ENCODE results near the gene CCNL1. TPM values are rescaled to one million over a fixed set of nuclear protein-coding genes. Genes with fewer than 3 reads are reported as not detected.

CCNL1 gene
- total and polyA plus RNA-seq, 2 of the 8 experiments (the other 6 are each of a cell fraction or from before 2014, with no cell fraction given) = 64.5 to 68.6 TPM

GRCh38 chr3:157170861-157171260 lies 10.9 kb upstream of the CCNL1 start:
- Histone ChIP-seq H3K4ac (replicated peaks; ENCODE audit: insufficient read length, low read depth, low read length) (no peak overlapping the region), H2AK5ac (ENCODE audit: low read depth, low read length) (no peak overlapping the region), H4K20me1 (replicated peaks in 1 of 2; ENCODE audit: control insufficient read depth in 1 of 2, insufficient read depth in 2 of 2, low read length in 2 of 2) (no peaks in the 10 kb centered on the region), H3K36me3 (ENCODE audit: control insufficient read depth in 2 of 4, insufficient read depth in 4 of 4, low read length in 3 of 4) (no peaks in the 10 kb centered on the region), H3K79me2 (ENCODE audit: control insufficient read depth in 1 of 2, insufficient read depth in 2 of 2, low read length in 2 of 2) (peaks cover 0 to 2% of the 10 kb centered on the region in 2 experiments; a peak in 1 of 4 replicates), H3K9ac (replicated peaks in 1 of 4; ENCODE audit: extremely low read depth in 1 of 4, low read depth in 3 of 4, low read length in 3 of 4) (no peak overlapping the region), H2BK20ac (ENCODE audit: low read length) (no peak overlapping the region), H3K4me1 (replicated peaks in 1 of 4; ENCODE audit: control insufficient read depth in 3 of 4, insufficient read depth in 4 of 4, low read length in 3 of 4) (peaks cover 0 to 3% (median 0%) of the 10 kb centered on the region in 4 experiments; a peak in 1 of 7 replicates), H2BK120ac (replicated peaks; ENCODE audit: low read depth, low read length) (no peak overlapping the region), H2BK5ac (ENCODE audit: low read depth, low read length) (no peak overlapping the region), H3K18ac (ENCODE audit: extremely low read depth, low read length) (no peak overlapping the region), H2AFZ (ENCODE audit: low read length) (no peak overlapping the region), H3K9me3 (ENCODE audit: insufficient read depth in 2 of 2, low read depth in 1 of 2, low read length in 1 of 2) (no peaks in the 10 kb centered on the region), H4K91ac (replicated peaks; ENCODE audit: insufficient read length, low read length) (no peak overlapping the region), H2BK15ac (ENCODE audit: low read length) (no peak overlapping the region), H3K56ac (replicated peaks; ENCODE audit: insufficient read length, low read depth, low read length) (no peak overlapping the region), H3K4me2 (ENCODE audit: insufficient read depth in 1 of 2, low read depth in 2 of 2, low read length in 2 of 2) (no peak overlapping the region), H4K5ac (ENCODE audit: insufficient read length, low read depth, low read length) (no peak overlapping the region), H3K27ac (ENCODE audit: low read depth, low read length) (no peak overlapping the region), H2BK12ac (ENCODE audit: low read depth, low read length) (no peak overlapping the region), H3K4me3 (ENCODE audit: extremely low read depth in 1 of 4, insufficient read depth in 2 of 4, low read depth in 3 of 4, low read length in 4 of 4) (no peak overlapping the region), H3K23me2 (ENCODE audit: low read depth, low read length) (peaks cover 7% of the 10 kb centered on the region), H3K79me1 (ENCODE audit: low read depth, low read length) (no peaks in the 10 kb centered on the region), H4K8ac (ENCODE audit: extremely low read depth, insufficient read depth, low read length) (no peak overlapping the region), H3K27me3 (replicated peaks in 1 of 4; ENCODE audit: control insufficient read depth in 3 of 4, extremely low read depth in 1 of 4, insufficient read depth in 3 of 4, low read length in 3 of 4) (no peaks in the 10 kb centered on the region), H3K14ac (ENCODE audit: insufficient read length) (no peak overlapping the region), H3K23ac (ENCODE audit: insufficient read length) (no peak overlapping the region)
- ChIA-PET POLR2A (ENCODE audit: partially characterized antibody) (interaction anchor here (7.3 kb wide), 1 partner anchor 9 kb away, joined by 245 read pairs; the partner anchor contains the start of gene CCNL1), CTCF (ENCODE audit: partially characterized antibody) (interaction anchor here (0.9 to 5.9 kb wide), 4 partner anchors 9 to 265 kb away, joined by 3 to 80 read pairs (median 15); partner anchors contain the start of gene CCNL1)
- DNase-seq (ENCODE audit: low read depth in 1 of 2, low spot score in 2 of 2) (no peak), FAIRE-seq (no peak)
- 90% methylated on average over 3 of the region's 3 CpGs; no CpG with 5 or more reads in 1 of the 2 experiments for WGBS, 2 experiments (ENCODE audit: extremely low coverage in 1 of 2, insufficient coverage in 1 of 2, insufficient read length in 1 of 2, insufficient replicate concordance in 2 of 2, low coverage in 1 of 2, low lambda C conversion rate in 2 of 2, missing lambda C conversion rate in 1 of 2)
- TF ChIP-seq, protein P1, sequence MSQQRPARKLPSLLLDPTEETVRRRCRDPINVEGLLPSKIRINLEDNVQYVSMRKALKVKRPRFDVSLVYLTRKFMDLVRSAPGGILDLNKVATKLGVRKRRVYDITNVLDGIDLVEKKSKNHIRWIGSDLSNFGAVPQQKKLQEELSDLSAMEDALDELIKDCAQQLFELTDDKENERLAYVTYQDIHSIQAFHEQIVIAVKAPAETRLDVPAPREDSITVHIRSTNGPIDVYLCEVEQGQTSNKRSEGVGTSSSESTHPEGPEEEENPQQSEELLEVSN (IDR thresholded peaks at IDR 0.05) = no peak
- TF ChIP-seq TAF1 (IDR thresholded peaks at IDR 0.05; ENCODE audit: low read depth, low read length) (no peak), JUN (IDR thresholded peaks at IDR 0.05; ENCODE audit: low read depth, low read length) (no peak), YY1 (IDR thresholded peaks at IDR 0.05; ENCODE audit: low read depth, low read length) (no peak), TAF7 (optimal IDR thresholded peaks at IDR 0.05; ENCODE audit: borderline replicate concordance, low read depth, low read length) (no peak), TCF12 (IDR thresholded peaks at IDR 0.05; ENCODE audit: low read depth, low read length) (no peak), TEAD4 (IDR thresholded peaks at IDR 0.05; ENCODE audit: low read depth, low read length) (no peak), SUZ12 (IDR thresholded peaks at IDR 0.05; ENCODE audit: low read length) (no peak), EZH2 (IDR thresholded peaks at IDR 0.05; ENCODE audit: low read depth, low read length, severe bottlenecking) (no peak), MAFK (IDR thresholded peaks at IDR 0.05; ENCODE audit: low read depth, low read length) (no peak)
- TF ChIP-seq, protein P2, sequence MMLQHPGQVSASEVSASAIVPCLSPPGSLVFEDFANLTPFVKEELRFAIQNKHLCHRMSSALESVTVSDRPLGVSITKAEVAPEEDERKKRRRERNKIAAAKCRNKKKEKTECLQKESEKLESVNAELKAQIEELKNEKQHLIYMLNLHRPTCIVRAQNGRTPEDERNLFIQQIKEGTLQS (IDR thresholded peaks at IDR 0.05; ENCODE audit: insufficient read depth, low read depth, low read length) = no peak
- TF ChIP-seq, protein P3, sequence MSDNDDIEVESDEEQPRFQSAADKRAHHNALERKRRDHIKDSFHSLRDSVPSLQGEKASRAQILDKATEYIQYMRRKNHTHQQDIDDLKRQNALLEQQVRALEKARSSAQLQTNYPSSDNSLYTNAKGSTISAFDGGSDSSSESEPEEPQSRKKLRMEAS (IDR thresholded peaks at IDR 0.05) = no peak
